ENCODE data around the gene BLNK. TPM values are rescaled to one million over a fixed set of nuclear protein-coding genes. Genes with fewer than 3 reads are reported as not detected.

The BLNK gene
- total RNA-seq, 2 experiments from 2014 or later = not detected

DNA sequence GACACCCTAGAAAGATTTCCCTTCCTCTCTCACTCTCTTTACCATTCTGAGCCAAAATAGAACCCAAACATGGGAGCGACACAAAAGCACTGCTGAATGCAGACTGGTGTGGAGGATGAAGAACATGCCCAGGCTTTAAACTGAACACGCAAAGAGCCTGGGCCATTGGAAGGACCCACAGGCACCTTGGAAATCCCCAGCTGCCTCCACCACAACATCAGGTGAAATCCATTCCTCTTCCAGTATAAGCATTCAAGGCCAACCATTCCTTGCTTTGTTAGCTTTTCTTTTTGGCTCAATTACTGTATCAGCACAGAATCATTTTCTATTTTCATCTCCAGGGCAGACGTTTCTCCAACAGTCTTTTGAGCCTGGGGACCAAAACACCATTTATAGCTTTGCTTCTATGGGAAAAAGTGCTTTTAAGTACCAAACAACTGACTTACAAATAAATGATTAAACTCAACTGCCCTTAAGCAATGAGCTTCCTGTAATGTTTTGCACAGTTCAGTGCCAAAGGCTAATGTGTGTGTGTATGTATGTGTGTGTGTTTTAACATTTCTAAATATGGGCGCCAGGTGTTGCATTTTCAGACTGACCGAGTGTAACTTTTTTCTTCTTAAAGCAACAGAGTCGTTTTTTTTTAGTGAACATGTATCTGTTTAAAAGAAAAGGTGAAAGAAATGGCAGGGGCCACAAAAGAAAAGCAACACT lies 16.2 kb upstream of the BLNK start:
- ATAC-seq = no peak
- H3K36me3 Mint-ChIP-seq (ENCODE audit: low read depth) = no peaks in the 10 kb centered on the region
- POLR2A ChIA-PET = interaction anchor here (1.5 kb wide), 1 partner anchor 157 kb away, joined by 5 read pairs; the partner anchor contains the start of gene ZNF518A

GRCh38 chr10:96285331-96285752 lies 14.0 kb upstream of the BLNK start:
- ATAC-seq = no peak
- Mint-ChIP-seq H3K4me1 (ENCODE audit: low read depth) (peaks cover 14% of the 10 kb centered on the region), H3K9me3 (ENCODE audit: insufficient read depth) (no peaks in the 10 kb centered on the region), H3K27me3 (ENCODE audit: low read depth) (peaks cover under 1% of the 10 kb centered on the region), H3K4me3 (no peak overlapping the region), H3K36me3 (ENCODE audit: low read depth) (no peaks in the 10 kb centered on the region), H3K27ac (no peak overlapping the region)
- ChIA-PET POLR2A (no interaction called here), CTCF (interaction anchor here (2.9 kb wide), 1 partner anchor 268 kb away, joined by 16 read pairs; no protein-coding TSS in a partner anchor)
- DNase-seq = no peak

More for the DNA sequence above, 16.2 kb upstream of the BLNK start:
- Mint-ChIP-seq H3K27me3 (ENCODE audit: low read depth) (peaks cover 3% of the 10 kb centered on the region), H3K27ac (no peak overlapping the region), H3K9me3 (ENCODE audit: insufficient read depth) (no peaks in the 10 kb centered on the region), H3K4me3 (peak overlapping the region; percentile 12), H3K4me1 (ENCODE audit: low read depth) (peaks cover 14% of the 10 kb centered on the region)
- CTCF ChIA-PET = interaction anchor here (1.2 to 2.9 kb wide), 4 partner anchors 12 to 271 kb away, joined by 3 to 22 read pairs (median 12); no protein-coding TSS in a partner anchor
- DNase-seq = no peak

DNA sequence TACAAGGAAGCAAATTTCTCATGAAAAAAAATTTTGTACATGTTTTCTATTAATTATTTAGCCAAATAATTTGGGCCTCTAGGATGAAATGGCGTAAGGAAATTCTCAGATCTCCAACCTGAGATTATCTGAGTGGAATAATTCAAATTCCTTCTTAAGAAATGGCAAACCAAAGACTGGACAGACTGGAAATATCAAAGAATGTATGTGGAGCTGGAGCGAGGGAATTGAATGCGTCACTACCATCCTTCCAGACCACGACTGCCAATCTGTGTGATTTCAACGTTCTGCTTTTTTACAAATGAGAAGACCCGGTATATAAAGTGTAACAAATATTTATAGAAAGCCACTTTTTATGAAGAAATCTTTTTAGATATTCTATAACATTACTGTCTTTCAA lies 12.4 kb upstream of the BLNK start:
- no peaks in the 10 kb centered on the region for H3K36me3 Mint-ChIP-seq (ENCODE audit: low read depth)
- CTCF ChIA-PET = no interaction called here
- H3K27me3 Mint-ChIP-seq (ENCODE audit: low read depth) = peaks cover 4% of the 10 kb centered on the region
- H3K4me1 Mint-ChIP-seq (ENCODE audit: low read depth) = peaks cover 14% of the 10 kb centered on the region
- ATAC-seq (no peak), DNase-seq (no peak)
- H3K9me3 Mint-ChIP-seq (ENCODE audit: insufficient read depth) = no peaks in the 10 kb centered on the region
- no peak overlapping the region for H3K4me3 Mint-ChIP-seq
- POLR2A ChIA-PET = no interaction called here
- no peak overlapping the region for H3K27ac Mint-ChIP-seq

- Mint-ChIP-seq H3K9me3 (ENCODE audit: insufficient read depth) (no peaks in the 10 kb centered on the region), H3K27ac (no peak overlapping the region), H3K4me3 (no peak overlapping the region), H3K4me1 (ENCODE audit: low read depth) (peaks cover 13% of the 10 kb centered on the region), H3K27me3 (ENCODE audit: low read depth) (peaks cover 4% of the 10 kb centered on the region), H3K36me3 (ENCODE audit: low read depth) (no peaks in the 10 kb centered on the region)
- no peak for DNase-seq
- ChIA-PET CTCF (no interaction called here), POLR2A (no interaction called here)
- ATAC-seq = no peak
Measured at GRCh38 chr10:96283351-96283750, 12.0 kb upstream of the BLNK start.

DNA sequence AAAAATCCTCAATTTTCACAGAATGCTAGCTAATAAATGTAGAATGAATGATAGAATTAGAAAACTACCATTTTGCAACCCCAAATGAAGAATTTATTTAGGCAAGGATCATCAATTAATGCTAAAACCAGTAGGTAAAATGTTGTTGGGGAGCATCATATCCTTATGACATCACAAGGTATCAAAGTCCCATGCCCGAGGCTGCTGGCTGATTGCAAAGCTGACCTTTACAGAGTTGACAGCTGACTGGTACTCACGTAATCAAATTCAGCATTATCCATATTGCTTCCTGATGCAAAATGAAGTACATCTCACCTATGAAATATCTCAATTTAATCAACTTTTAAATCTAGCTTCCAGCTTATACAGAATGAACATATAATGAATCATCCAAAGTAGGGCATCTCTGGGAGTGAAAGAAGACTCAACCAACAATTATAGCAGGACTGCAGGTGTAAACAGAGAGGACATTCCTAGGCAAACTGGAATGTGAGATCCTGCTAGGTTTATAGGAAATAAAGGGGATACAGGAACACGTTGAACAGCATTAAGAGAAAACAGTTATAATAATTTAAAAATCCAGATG lies 10.2 kb upstream of the BLNK start:
- H3K36me3 Mint-ChIP-seq (ENCODE audit: low read depth) = no peaks in the 10 kb centered on the region
- peaks cover 6% of the 10 kb centered on the region for H3K27me3 Mint-ChIP-seq (ENCODE audit: low read depth)
- CTCF ChIA-PET = no interaction called here

DNA sequence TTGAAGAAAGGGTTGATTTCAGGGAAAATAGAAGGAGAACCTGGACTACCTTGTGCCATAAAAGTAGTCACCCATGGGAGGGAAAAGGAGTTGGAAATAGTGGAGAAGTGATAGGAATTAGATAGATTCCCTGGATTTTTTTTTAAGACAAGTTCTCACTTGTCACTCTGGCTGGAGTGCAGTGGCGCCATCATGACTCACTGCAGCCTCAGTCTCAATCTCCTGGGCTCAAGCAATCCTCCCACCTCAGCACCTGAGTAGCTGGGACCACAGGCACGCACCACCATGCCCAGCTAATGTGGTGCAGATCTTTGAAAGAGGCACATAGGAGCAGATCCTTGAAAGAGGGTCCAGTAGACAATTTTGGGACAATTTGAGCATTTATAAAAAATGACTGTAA lies 9.5 kb upstream of the BLNK start:
- H3K4me1 Mint-ChIP-seq (ENCODE audit: low read depth) = no peaks in the 10 kb centered on the region
- H3K27me3 Mint-ChIP-seq (ENCODE audit: low read depth) = peaks cover 6% of the 10 kb centered on the region
- no peaks in the 10 kb centered on the region for H3K36me3 Mint-ChIP-seq (ENCODE audit: low read depth)
- CTCF ChIA-PET = no interaction called here
- ATAC-seq (no peak), DNase-seq (no peak)
- POLR2A ChIA-PET = no interaction called here
- H3K27ac Mint-ChIP-seq = no peak overlapping the region
- H3K4me3 Mint-ChIP-seq = no peak overlapping the region
- H3K9me3 Mint-ChIP-seq (ENCODE audit: insufficient read depth) = no peaks in the 10 kb centered on the region

More for the DNA sequence above, 10.2 kb upstream of the BLNK start:
- H3K27ac Mint-ChIP-seq = no peak overlapping the region
- ATAC-seq (no peak), DNase-seq (no peak)
- H3K4me3 Mint-ChIP-seq = no peak overlapping the region
- POLR2A ChIA-PET = no interaction called here
- H3K9me3 Mint-ChIP-seq (ENCODE audit: insufficient read depth) = no peaks in the 10 kb centered on the region
- no peaks in the 10 kb centered on the region for H3K4me1 Mint-ChIP-seq (ENCODE audit: low read depth)

- no peaks in the 10 kb centered on the region for H3K4me1 Mint-ChIP-seq (ENCODE audit: low read depth)
- no peak overlapping the region for H3K4me3 Mint-ChIP-seq
- POLR2A ChIA-PET = no interaction called here
- no peak overlapping the region for H3K27ac Mint-ChIP-seq
- CTCF ChIA-PET = interaction anchor here (0.7 to 1.0 kb wide), 2 partner anchors 46 to 50 kb away, joined by 3 to 4 read pairs; no protein-coding TSS in a partner anchor
- DNase-seq (no peak), ATAC-seq (no peak)
- peaks cover 6% of the 10 kb centered on the region for H3K27me3 Mint-ChIP-seq (ENCODE audit: low read depth)
- H3K9me3 Mint-ChIP-seq (ENCODE audit: insufficient read depth) = no peaks in the 10 kb centered on the region
- H3K36me3 Mint-ChIP-seq (ENCODE audit: low read depth) = no peaks in the 10 kb centered on the region
Measured at GRCh38 chr10:96279191-96279641, 7.8 kb upstream of the BLNK start.

- Mint-ChIP-seq H3K27ac (no peak overlapping the region), H3K27me3 (ENCODE audit: low read depth) (peaks cover 13% of the 10 kb centered on the region), H3K4me1 (ENCODE audit: low read depth) (no peaks in the 10 kb centered on the region), H3K36me3 (ENCODE audit: low read depth) (no peaks in the 10 kb centered on the region), H3K4me3 (no peak overlapping the region), H3K9me3 (ENCODE audit: insufficient read depth) (no peaks in the 10 kb centered on the region)
- DNase-seq (no peak), ATAC-seq (no peak)
- POLR2A ChIA-PET = no interaction called here
- CTCF ChIA-PET = interaction anchor here (1.1 kb wide), 1 partner anchor 47 kb away, joined by 4 read pairs; no protein-coding TSS in a partner anchor
Measured at GRCh38 chr10:96276831-96277230, 5.5 kb upstream of the BLNK start.

DNA sequence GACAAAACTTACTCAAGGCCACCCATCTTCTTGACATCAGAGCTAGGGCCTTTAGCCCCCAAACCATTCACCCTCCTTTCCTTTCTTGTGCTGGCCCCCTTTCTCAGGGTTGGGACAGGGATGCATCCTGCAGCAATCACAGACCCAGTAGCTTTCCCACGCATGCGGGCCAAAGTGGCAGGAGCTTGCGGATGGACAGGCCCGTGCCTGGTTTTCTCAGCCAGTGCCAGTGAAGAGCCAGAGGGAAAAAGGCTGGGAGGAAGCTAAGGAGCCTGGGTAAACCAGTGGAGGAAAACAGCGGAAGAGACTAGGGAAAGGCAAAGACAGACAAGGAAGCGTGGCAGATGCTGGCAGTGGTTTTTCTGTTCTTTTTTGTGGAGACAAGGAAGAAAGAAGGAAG lies 5.1 kb upstream of the BLNK start:
- no peak overlapping the region for H3K4me3 Mint-ChIP-seq
- no peaks in the 10 kb centered on the region for H3K9me3 Mint-ChIP-seq (ENCODE audit: insufficient read depth)
- no peak for ATAC-seq
- DNase-seq = no peak
- peaks cover 13% of the 10 kb centered on the region for H3K27me3 Mint-ChIP-seq (ENCODE audit: low read depth)
- H3K36me3 Mint-ChIP-seq (ENCODE audit: low read depth) = no peaks in the 10 kb centered on the region
- ChIA-PET POLR2A (no interaction called here), CTCF (interaction anchor here (1.1 kb wide), 1 partner anchor 47 kb away, joined by 4 read pairs; no protein-coding TSS in a partner anchor)
- no peaks in the 10 kb centered on the region for H3K4me1 Mint-ChIP-seq (ENCODE audit: low read depth)
- no peak overlapping the region for H3K27ac Mint-ChIP-seq

- Mint-ChIP-seq H3K27ac (no peak overlapping the region), H3K4me3 (no peak overlapping the region), H3K27me3 (ENCODE audit: low read depth) (peaks cover 13% of the 10 kb centered on the region), H3K9me3 (ENCODE audit: insufficient read depth) (no peaks in the 10 kb centered on the region), H3K36me3 (ENCODE audit: low read depth) (no peaks in the 10 kb centered on the region), H3K4me1 (ENCODE audit: low read depth) (no peaks in the 10 kb centered on the region)
- ATAC-seq (no peak), DNase-seq (no peak)
- POLR2A ChIA-PET = no interaction called here
- CTCF ChIA-PET = interaction anchor here (1.1 kb wide), 1 partner anchor 46 kb away, joined by 4 read pairs; no protein-coding TSS in a partner anchor
Measured at GRCh38 chr10:96275685-96276418, 4.5 kb upstream of the BLNK start.

DNA sequence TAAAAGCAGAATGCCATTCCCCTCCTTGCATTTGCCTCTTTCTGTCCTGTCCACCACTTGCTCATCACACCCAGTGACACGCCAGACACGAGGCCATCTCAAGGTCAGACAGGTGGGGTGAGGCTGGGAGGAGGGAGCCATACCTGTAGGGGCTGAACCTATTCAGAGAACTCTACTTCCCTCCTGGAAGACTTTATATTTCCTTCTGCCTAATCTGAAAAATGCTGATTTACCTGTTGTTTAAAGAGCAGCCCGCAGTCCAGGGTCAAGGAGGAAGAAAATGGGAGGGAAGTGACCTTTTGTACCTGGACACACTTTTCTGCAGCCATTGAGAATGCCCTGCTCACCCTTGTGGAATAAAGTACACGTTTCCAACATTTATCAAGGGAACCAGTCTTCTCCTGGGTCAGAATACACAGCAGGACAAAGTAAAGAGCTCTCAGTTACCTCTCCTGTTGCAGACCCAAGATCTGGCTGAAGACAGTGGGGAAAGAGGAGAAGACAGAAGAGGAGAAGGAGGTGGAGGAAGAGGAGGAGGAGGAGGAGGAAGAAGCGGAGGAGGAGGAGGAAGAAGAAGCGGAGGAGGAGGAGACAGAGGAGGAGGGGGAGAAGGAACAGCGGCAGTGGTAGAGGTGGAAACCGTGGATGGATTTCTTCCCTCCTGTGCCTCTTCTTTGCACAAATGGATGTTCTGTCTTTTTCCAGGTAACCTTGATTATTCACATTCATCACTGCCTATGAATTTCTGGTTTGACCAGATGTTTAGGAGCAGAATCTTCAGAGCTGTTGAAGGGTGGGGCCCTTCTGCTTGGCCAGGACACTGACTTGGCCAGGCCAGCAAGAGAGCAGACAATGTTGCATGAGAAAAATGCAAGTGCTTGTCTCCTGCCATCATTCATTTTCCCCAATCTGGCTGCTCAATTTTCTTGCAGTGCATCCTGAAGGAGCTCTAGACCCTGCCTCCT lies 1.2 kb upstream of the BLNK start:
- H3K36me3 Mint-ChIP-seq (ENCODE audit: low read depth) = no peaks in the 10 kb centered on the region
- ATAC-seq = no peak
- H3K4me3 Mint-ChIP-seq = no peak overlapping the region
- no peaks in the 10 kb centered on the region for H3K4me1 Mint-ChIP-seq (ENCODE audit: low read depth)
- peaks cover 16% of the 10 kb centered on the region for H3K27me3 Mint-ChIP-seq (ENCODE audit: low read depth)
- DNase-seq = no peak
- POLR2A ChIA-PET = no interaction called here
- CTCF ChIA-PET = no interaction called here
- no peak overlapping the region for H3K27ac Mint-ChIP-seq
- H3K9me3 Mint-ChIP-seq (ENCODE audit: insufficient read depth) = no peaks in the 10 kb centered on the region

Data from activated CD8-positive, alpha-beta T cell treated with anti-CD3 and anti-CD28 coated beads, Interleukin-2, amount 10 ng/mL, durations not matched to agents 7 days and 5 days (primary cell).